Neutrophil (primary cell): ENCODE results near the gene SQSTM1.

Experiments
- H3K27ac ChIP-seq: fragments of 200-600 bp; sonication (generic); 2 replicates; pipeline ENCODE4 v1.5.1; 2016; ENCODE audit warnings: mild to moderate bottlenecking, moderate library complexity
- H3K27me3 ChIP-seq: fragments of 200-600 bp; sonication (generic); 2 replicates; pipeline ENCODE4 v1.6.0; 2016; ENCODE audit warnings: mild to moderate bottlenecking
- H3K36me3 ChIP-seq: fragments of 200-600 bp; sonication (generic); 2 replicates; pipeline ENCODE4 v1.5.1; 2017
- H3K4me1 ChIP-seq, 2 experiments: fragments of 200-600 bp in 1 of 2; sonication (generic) in 1 of 2; 1 replicate in 1 of 2; 2 replicates in 1 of 2; pipeline versions ENCODE4 v1.5.1 to v1.6.1; 2013 to 2016; ENCODE audit warnings: low read depth in 1 of 2, low read length in 1 of 2, mild to moderate bottlenecking in 1 of 2, moderate library complexity in 1 of 2; ENCODE audit not compliant: control insufficient read depth in 1 of 2, insufficient read depth in 1 of 2
- H3K4me3 ChIP-seq, 2 experiments: fragments of 200-600 bp in 1 of 2; sonication (generic) in 1 of 2; 1 replicate in 1 of 2; 2 replicates in 1 of 2; pipeline ENCODE4 v1.5.1; 2013 to 2016; ENCODE audit warnings: low read depth in 1 of 2, low read length in 1 of 2, mild to moderate bottlenecking in 1 of 2, moderate library complexity in 1 of 2
- H3K9me3 ChIP-seq: fragments of 200-600 bp; sonication (generic); 2 replicates; pipeline ENCODE4 v1.5.1; 2016
- CTCF ChIP-seq: fragments of 200-600 bp; sonication (generic); IDR thresholded peaks from 2 replicates; pipeline ENCODE4 v1.5.1; 2016; ENCODE audit warnings: antibody characterized with exemption

The SQSTM1 gene

GRCh38 chr5:179866241-179867078 is 45.8 kb downstream of the SQSTM1 start:
- no peak for TF ChIP-seq CTCF
- Histone ChIP-seq H3K36me3 (peaks cover 89% of the 10 kb centered on the region), H3K27me3 (no peaks in the 10 kb centered on the region), H3K27ac (no peak overlapping the region), H3K4me1 (no peaks in the 10 kb centered on the region), H3K4me3 (no peak overlapping the region), H3K9me3 (no peaks in the 10 kb centered on the region)

- no peaks in the 10 kb centered on the region for H3K9me3 ChIP-seq
- H3K27me3 ChIP-seq, result no peaks in the 10 kb centered on the region
- H3K36me3 ChIP-seq, result peaks cover 93% of the 10 kb centered on the region
- TF ChIP-seq CTCF, result no peak
- H3K4me1 ChIP-seq, result no peaks in the 10 kb centered on the region
- no peak overlapping the region for H3K27ac ChIP-seq
- H3K4me3 ChIP-seq, result no peak overlapping the region
Measured at GRCh38 chr5:179867079-179867465, 46.4 kb downstream of the SQSTM1 start.

- Histone ChIP-seq H3K4me1 (no peaks in the 10 kb centered on the region), H3K36me3 (peaks cover 93% of the 10 kb centered on the region), H3K9me3 (no peaks in the 10 kb centered on the region), H3K4me3 (no peak overlapping the region), H3K27me3 (no peaks in the 10 kb centered on the region), H3K27ac (no peak overlapping the region)
- no peak for TF ChIP-seq CTCF
Measured at GRCh38 chr5:179867476-179867875, 46.8 kb downstream of the SQSTM1 start.

DNA sequence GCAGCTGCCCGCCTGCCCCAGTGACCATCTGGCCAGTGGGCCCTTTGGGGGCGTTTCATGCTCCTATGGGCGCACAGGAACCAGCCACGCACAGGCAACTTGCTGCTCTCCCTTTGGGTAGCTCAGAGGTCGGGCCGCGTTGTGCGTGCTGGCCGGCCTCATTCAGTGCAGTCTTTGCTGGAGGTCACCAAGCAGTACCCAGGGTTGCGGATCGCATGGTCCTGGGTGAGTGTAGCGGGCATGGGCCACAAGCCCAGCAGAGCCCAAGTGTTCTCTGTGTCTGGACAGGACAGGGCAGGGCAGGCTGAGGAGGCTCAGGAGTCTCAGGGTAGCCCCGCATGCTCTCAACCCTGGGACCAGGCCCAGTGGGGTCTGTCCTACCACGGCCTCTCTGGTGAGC is 47.8 kb downstream of the SQSTM1 start:
- H3K27me3 ChIP-seq, result no peaks in the 10 kb centered on the region
- H3K27ac ChIP-seq, result no peak overlapping the region
- no peaks in the 10 kb centered on the region for H3K9me3 ChIP-seq
- no peak overlapping the region for H3K4me3 ChIP-seq
- H3K36me3 ChIP-seq, result peaks cover 94% of the 10 kb centered on the region
- no peak for TF ChIP-seq CTCF
- no peaks in the 10 kb centered on the region for H3K4me1 ChIP-seq

DNA sequence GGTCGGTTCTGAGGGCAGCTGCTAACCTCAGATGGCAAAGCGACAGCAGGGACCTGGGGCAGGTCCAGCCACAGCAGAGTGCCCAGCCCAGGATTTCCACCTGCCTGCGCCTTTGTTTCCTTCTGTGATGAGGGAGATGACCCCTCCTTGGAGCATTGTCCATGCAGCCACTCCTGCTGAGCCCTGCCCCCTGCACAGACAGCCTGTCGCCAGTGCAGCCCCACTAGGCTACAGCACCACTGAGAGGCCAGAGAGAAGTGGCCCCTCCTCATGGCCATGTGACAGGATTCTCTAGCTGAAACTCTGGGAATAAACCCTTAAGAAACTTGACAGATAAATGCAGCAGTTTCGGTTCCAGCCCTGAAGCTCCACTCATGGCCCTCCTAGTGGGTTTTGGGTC is 48.4 kb downstream of the SQSTM1 start:
- TF ChIP-seq CTCF, result no peak
- Histone ChIP-seq H3K4me3 (no peak overlapping the region), H3K27me3 (no peaks in the 10 kb centered on the region), H3K9me3 (no peaks in the 10 kb centered on the region), H3K36me3 (peaks cover 94% of the 10 kb centered on the region), H3K27ac (no peak overlapping the region), H3K4me1 (no peaks in the 10 kb centered on the region)
